ENCODE results near the gene C4orf36. TPM values are rescaled to one million over a fixed set of nuclear protein-coding genes. Genes with fewer than 3 reads are reported as not detected.

C4orf36 gene, protein sequence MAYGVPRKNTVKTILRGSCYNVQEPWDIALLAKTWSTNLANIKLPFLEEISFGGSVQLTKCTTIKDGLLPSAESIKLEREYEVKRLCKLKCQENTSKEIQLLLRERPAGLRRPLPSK
- under 0.01 and 0.38 TPM in 2 replicates for total RNA-seq

DNA sequence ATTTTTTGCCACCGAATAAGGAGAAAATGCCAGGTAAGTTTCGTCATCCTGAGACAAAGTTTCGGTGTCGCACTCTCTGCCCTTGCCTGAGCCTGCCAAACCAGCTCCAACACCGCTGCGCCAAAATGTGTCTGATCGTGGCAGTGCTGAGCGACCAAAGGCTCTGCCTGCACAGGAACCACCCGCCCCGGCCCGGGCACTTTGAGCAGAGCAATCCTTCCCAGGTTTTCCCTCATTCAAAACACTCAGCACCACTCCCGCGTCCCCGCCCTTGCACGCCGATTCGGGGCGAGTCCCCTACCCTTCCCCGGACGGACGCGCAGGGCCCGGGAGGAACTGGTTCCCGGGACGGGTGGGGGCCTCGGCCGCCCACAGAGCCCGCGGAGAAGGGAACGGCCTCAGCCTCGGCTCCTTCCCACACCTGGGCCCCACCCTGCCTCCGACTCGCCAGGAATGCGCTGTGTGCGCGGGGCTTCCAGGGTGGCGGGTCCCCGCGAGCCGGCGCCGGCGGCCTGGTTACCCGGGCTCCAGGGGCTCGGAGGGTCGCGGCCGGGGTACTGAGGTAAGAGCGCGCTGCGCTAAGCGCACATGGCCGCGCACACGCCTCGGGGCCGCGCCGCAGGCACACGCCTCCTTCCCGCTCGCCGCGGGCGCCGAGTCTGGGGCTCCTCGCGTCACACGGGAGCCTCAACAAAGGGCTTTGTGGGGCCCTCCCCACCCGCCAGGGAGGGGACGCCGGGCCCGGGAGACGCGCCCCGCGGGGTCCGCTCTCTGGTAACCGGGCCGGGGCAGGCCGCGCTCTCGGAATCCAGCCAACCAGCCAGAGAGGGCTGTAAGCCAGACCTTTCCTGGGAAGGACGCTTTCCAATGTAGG lies at the start of gene C4orf36:
Gene C4orf36, minus strand, starts transcription at position 661 of the 874 bp plus-strand sequence. CDS start 902 bp downstream, outside the sequence.

DNA sequence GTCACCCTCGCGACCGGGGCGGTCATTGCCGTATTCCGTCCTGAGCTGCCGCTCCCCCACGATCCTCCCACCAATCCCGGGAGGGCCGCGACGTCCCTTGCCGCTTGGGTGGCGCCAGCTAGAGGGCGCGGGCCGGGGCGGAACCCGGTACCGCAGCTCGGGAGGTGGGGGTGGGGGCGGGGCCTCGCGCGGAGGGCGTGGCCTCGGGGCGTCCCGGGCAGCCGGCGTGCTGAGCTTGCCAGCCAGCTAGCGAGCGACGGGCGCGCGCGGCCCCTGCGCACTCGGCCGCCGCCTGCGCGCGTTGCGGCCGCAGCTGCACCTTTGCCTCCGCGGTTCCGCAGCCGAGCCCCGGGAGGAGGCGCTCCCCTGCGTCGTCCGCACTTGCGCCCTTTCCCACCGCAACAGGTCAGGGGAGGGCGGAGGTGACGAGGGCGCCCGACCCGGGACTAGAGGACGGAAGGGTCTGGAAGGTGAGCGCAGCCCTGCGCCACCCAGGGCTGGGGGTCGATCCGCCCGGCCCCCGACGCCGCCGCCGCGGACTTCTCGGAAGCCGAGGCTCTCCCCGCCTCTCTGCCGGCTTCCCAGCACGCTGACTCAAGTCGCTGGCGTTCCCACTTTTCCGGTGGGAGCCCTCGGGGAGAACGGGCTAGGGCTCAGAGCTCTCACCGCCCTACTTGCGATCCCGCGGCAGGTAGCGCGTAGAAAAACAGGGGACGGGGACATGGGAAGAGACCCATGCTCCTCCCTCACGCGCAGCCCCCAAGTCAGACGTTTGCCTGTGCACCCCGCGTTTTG lies 42.7 kb upstream of the C4orf36 start, which contains the start of gene AFF1:
Gene AFF1, plus strand, starts transcription at position 241 of the 795 bp plus-strand sequence. CDS start 13,523 bp downstream, outside the sequence.

DNA sequence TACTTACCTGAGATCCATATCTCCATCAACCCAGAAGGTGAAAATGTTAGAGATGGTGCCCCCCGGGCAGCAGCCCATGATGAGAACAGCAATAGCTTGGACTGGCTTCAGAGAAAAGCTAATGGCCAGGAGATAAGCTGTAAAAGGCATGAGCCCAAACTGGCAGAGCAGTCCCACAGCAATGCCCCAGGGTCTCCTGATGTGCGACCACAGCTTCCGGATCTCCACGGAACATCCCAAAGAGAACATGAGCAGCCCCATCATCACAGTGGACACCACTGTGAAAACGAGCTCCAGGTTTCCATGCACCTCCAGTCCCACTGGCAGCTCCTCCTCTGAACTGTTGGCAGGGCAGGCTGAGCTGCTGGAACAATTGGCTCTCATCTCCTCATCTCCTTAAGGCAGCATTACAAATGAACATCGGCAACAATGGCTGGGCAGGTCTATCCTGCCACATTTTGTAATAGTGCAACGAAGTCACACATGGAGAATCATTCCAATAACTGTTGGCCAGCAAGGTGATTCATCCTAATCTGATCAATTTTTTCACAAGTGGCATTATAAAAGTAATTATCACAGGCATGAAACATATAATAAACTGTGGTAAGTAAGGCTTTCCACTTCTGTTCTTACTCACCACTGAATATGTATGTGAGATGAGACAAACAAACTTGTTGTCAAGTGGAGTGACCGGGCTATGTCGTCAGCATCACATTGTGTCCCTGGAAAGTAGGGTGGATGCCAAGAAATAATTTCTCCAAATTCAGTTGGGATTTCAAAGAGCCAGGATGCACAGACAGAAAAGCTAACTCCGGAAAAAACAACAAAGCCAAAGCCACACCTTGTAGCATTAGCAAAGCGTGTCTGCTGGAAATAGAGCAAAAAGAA lies 43.2 kb downstream of the C4orf36 start, which contains the start of gene SLC10A6:
Gene SLC10A6, minus strand, starts transcription at position 653 of the 888 bp plus-strand sequence. Its CDS starts 269 bp downstream, at position 384.

Other genes starting within 250 kb of the C4orf36 start
- not detected in 2 replicates for gene SLC10A6, start 43.0 kb downstream of the C4orf36 start, total RNA-seq
- 9.4 and 19.2 TPM in 2 replicates for gene AFF1, start 42.6 kb upstream of the C4orf36 start, total RNA-seq